BLaER1 (cell line): ENCODE measurements around the gene NME9.

Experiments
- H3K27ac ChIP-seq: shearing (Covaris generic); formaldehyde crosslinking; 2 replicates; pipeline ENCODE4 v1.8.1; 2022
- H3K27me3 ChIP-seq: shearing (Covaris generic); formaldehyde crosslinking; 2 replicates; pipeline ENCODE4 v1.8.1; 2022
- H3K36me3 ChIP-seq: shearing (Covaris generic); formaldehyde crosslinking; 2 replicates; pipeline ENCODE4 v1.8.1; 2022
- H3K4me1 ChIP-seq: shearing (Covaris generic); formaldehyde crosslinking; 2 replicates; pipeline ENCODE4 v1.8.1; 2022
- H3K4me2 ChIP-seq: shearing (Covaris generic); formaldehyde crosslinking; 2 replicates; pipeline ENCODE4 v1.8.1; 2022
- H3K4me3 ChIP-seq: shearing (Covaris generic); formaldehyde crosslinking; 2 replicates; pipeline ENCODE4 v1.8.1; 2022
- H3K9ac ChIP-seq: shearing (Covaris generic); formaldehyde crosslinking; 2 replicates; pipeline ENCODE4 v1.8.1; 2022
- H3K9me3 ChIP-seq: shearing (Covaris generic); formaldehyde crosslinking; 2 replicates; pipeline ENCODE4 v1.8.1; 2022
- H4K20me1 ChIP-seq: shearing (Covaris generic); formaldehyde crosslinking; 2 replicates; pipeline ENCODE4 v1.8.1; 2022
- Cebpa-rat ChIP-seq: shearing (Covaris generic); IDR thresholded peaks from 2 replicates; pipeline ENCODE4 v1.8.1; 2022

NME9 gene

GRCh38 chr3:138371070-138371965 is 41.7 kb upstream of the NME9 start:
- no peak overlapping the region for H3K27ac ChIP-seq
- no peaks in the 10 kb centered on the region for H3K36me3 ChIP-seq
- peak overlapping the region; percentile 56 for H3K4me2 ChIP-seq
- no peak overlapping the region for H3K4me3 ChIP-seq
- no peaks in the 10 kb centered on the region for H4K20me1 ChIP-seq
- H3K4me1 ChIP-seq = peaks cover 31% of the 10 kb centered on the region
- no peaks in the 10 kb centered on the region for H3K9me3 ChIP-seq
- no peak for TF ChIP-seq Cebpa-rat
- H3K9ac ChIP-seq = no peak overlapping the region
- H3K27me3 ChIP-seq = no peaks in the 10 kb centered on the region

DNA sequence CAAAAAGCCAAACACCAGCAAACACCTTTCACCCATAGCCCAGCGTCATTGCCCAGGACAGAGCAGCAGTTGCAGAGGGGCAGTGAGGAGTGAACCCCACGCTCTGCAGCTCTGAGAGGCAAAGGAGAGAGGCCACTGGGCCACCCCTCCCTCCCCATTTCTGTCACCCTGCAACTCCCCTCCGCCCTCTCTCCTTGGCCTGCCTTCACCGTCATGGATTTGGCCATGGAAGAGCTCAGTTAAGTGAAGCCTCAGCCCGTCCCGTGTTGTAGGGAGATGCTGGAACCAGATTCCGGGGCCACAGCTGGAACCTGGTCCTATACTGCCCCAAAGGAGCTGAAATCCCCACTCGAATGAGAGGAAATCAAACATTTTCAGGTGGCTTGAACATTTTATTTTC is 40.7 kb upstream of the NME9 start:
- H3K4me3 ChIP-seq = no peak overlapping the region
- no peak overlapping the region for H3K4me2 ChIP-seq

GRCh38 chr3:138369151-138369900 is 39.7 kb upstream of the NME9 start:
- no peak for TF ChIP-seq Cebpa-rat
- no peak overlapping the region for H3K27ac ChIP-seq
- H3K9me3 ChIP-seq = no peaks in the 10 kb centered on the region
- no peaks in the 10 kb centered on the region for H3K27me3 ChIP-seq
- no peak overlapping the region for H3K9ac ChIP-seq
- no peaks in the 10 kb centered on the region for H3K36me3 ChIP-seq
- H3K4me1 ChIP-seq = peaks cover 26% of the 10 kb centered on the region
- H3K4me3 ChIP-seq = no peak overlapping the region
- no peaks in the 10 kb centered on the region for H4K20me1 ChIP-seq
- H3K4me2 ChIP-seq = peak overlapping the region; percentile 31

More for the DNA sequence above, 40.7 kb upstream of the NME9 start:
- H3K9ac ChIP-seq = no peak overlapping the region
- no peaks in the 10 kb centered on the region for H4K20me1 ChIP-seq
- no peak overlapping the region for H3K27ac ChIP-seq
- no peaks in the 10 kb centered on the region for H3K36me3 ChIP-seq
- no peak for TF ChIP-seq Cebpa-rat
- H3K27me3 ChIP-seq = no peaks in the 10 kb centered on the region
- H3K9me3 ChIP-seq = no peaks in the 10 kb centered on the region
- H3K4me1 ChIP-seq = peaks cover 27% of the 10 kb centered on the region

DNA sequence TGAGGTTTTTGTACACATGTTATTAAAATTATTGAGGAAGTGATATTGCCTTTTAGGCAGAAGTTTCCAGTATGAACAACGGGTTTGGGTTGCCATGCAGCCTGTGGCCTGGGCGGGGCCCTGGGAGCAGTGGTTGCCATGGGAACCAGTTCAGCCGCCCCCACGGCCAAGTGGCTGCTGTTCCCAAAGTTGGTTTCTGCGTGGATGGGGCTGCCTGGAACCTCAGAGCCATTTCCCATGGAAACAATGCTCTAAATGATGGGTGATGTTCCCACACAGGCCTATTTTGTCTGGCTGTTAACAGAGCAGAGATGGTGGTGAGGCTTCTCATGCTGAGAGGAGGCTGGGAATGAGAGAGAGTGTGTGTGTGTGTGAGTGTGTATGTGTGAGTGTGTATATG is 38.3 kb upstream of the NME9 start:
- Histone ChIP-seq H3K27ac (no peak overlapping the region), H3K9me3 (no peaks in the 10 kb centered on the region), H3K4me3 (no peak overlapping the region), H3K4me1 (peaks cover 26% of the 10 kb centered on the region), H3K9ac (no peak overlapping the region), H3K4me2 (no peak overlapping the region; the same call in 1 of the 2 replicates), H3K27me3 (no peaks in the 10 kb centered on the region), H3K36me3 (no peaks in the 10 kb centered on the region), H4K20me1 (no peaks in the 10 kb centered on the region)
- TF ChIP-seq Cebpa-rat = no peak

DNA sequence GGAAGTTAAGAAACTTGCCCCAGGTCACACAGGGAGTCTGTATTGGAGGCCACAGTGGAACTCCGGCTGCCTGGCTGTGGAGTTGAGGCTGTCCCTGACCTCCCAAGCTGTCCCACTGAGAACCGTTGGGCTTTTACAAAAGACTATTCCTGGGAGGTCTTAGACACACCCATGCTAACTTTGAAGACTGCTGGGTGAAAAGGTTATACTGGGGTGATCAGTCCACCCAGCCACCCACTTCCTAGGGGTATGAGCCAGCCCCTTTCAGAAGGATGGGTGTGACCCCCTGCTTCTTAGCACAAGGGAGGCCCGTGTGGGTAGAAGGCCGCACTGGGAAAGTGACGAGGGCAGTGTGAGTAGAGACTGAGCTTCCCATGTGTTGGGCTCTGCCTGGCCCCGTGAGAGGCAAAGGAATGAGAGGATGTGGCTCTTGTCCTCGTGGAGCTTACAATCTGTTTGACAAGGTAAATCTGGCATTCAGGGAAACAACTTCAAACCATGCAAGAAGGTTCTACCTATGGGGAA is 37.7 kb upstream of the NME9 start:
- Histone ChIP-seq H3K9me3 (no peaks in the 10 kb centered on the region), H3K36me3 (no peaks in the 10 kb centered on the region), H3K4me2 (no peak overlapping the region; the same call in 1 of the 2 replicates), H3K9ac (no peak overlapping the region), H3K4me1 (peaks cover 28% of the 10 kb centered on the region), H3K4me3 (no peak overlapping the region), H4K20me1 (no peaks in the 10 kb centered on the region), H3K27me3 (no peaks in the 10 kb centered on the region), H3K27ac (no peak overlapping the region)
- TF ChIP-seq Cebpa-rat = no peak

DNA sequence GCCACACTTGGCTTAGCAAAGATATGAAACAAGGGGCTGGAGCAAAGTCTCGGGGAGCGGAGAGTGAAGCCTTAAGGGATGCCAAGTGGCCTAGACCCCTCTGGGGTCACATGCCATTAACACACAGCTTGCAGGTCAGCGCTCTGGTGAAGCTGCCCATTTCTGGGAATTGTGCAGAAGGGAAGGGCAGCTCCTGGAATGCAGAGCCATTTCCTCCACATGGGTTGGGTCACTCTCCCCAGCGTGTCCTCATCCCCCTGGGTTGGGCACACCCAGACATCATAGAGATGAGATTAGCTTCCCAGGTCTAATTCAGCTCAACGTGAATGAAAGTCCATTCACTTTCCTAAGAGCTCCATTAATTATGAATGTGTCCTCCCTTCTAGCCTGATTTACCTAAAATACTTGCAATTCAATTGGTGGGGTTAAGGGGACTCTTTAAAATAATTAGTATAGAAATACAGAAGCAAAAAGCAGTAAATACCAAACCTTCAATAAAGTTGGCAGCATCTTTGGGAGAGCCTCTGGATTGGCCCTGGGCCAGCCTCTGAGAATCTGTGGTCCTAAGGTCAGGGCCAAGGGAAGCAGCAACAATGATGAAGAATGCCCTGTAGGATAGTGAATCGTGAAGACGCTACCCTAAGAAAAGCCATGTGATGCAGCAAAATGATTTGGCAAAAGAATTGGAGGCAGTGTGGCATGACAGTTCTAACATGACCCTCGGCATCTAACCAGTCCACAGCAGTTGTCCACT is 36.5 kb upstream of the NME9 start:
- TF ChIP-seq Cebpa-rat = no peak
- no peaks in the 10 kb centered on the region for H3K36me3 ChIP-seq
- no peak overlapping the region for H3K4me2 ChIP-seq
- peaks cover 30% of the 10 kb centered on the region for H3K4me1 ChIP-seq
- H3K27me3 ChIP-seq = no peaks in the 10 kb centered on the region
- H4K20me1 ChIP-seq = no peaks in the 10 kb centered on the region
- H3K27ac ChIP-seq = no peak overlapping the region
- H3K9ac ChIP-seq = no peak overlapping the region
- H3K9me3 ChIP-seq = no peaks in the 10 kb centered on the region
- no peak overlapping the region for H3K4me3 ChIP-seq

- H3K9ac ChIP-seq = no peak overlapping the region
- TF ChIP-seq Cebpa-rat = no peak
- no peaks in the 10 kb centered on the region for H3K27me3 ChIP-seq
- H3K4me3 ChIP-seq = no peak overlapping the region
- H3K4me2 ChIP-seq = no peak overlapping the region
- peaks cover 26% of the 10 kb centered on the region for H3K4me1 ChIP-seq
- no peaks in the 10 kb centered on the region for H3K36me3 ChIP-seq
- H3K27ac ChIP-seq = no peak overlapping the region
- H3K9me3 ChIP-seq = no peaks in the 10 kb centered on the region
- H4K20me1 ChIP-seq = no peaks in the 10 kb centered on the region
Observed at GRCh38 chr3:138365253-138365555, 35.6 kb upstream of the NME9 start.

GRCh38 chr3:138364356-138365252 is 35.0 kb upstream of the NME9 start:
- no peak overlapping the region for H3K27ac ChIP-seq
- TF ChIP-seq Cebpa-rat = no peak
- no peaks in the 10 kb centered on the region for H3K9me3 ChIP-seq
- no peak overlapping the region for H3K4me2 ChIP-seq
- H3K36me3 ChIP-seq = no peaks in the 10 kb centered on the region
- no peak overlapping the region for H3K9ac ChIP-seq
- H3K4me1 ChIP-seq = peaks cover 22% of the 10 kb centered on the region
- H4K20me1 ChIP-seq = no peaks in the 10 kb centered on the region
- H3K27me3 ChIP-seq = no peaks in the 10 kb centered on the region
- H3K4me3 ChIP-seq = no peak overlapping the region

DNA sequence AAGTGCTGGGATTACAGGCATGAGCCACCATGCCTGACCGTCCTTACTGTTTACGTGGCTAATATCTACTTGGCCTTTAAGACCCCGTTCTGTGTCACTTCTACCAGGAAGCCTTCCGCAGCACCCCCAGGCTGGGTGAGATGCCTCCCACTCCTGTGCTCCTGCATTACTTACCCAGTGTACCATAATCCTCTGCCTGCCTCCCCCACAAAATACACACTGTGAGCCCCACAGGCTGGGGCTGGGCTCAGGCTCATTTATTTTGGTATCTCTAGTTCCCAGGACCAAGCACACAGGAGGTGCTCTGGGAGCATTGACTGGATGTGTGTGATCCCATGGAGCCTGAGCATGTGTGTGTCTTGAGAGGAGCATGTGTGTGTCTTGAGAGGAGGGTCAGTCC is 33.7 kb upstream of the NME9 start:
- H3K27ac ChIP-seq = no peak overlapping the region
- H3K4me1 ChIP-seq = peaks cover 17% of the 10 kb centered on the region
- no peaks in the 10 kb centered on the region for H3K36me3 ChIP-seq
- no peak overlapping the region for H3K9ac ChIP-seq
- H4K20me1 ChIP-seq = no peaks in the 10 kb centered on the region
- no peak overlapping the region for H3K4me3 ChIP-seq
- H3K9me3 ChIP-seq = no peaks in the 10 kb centered on the region
- H3K27me3 ChIP-seq = no peaks in the 10 kb centered on the region
- no peak for TF ChIP-seq Cebpa-rat
- H3K4me2 ChIP-seq = no peak overlapping the region
